Stimulated activated CD4-positive, alpha-beta T cell treated with anti-CD3 and anti-CD28 coated beads, Interleukin-1b, Interleukin-23, amount 100 ng/mL, for 4 hours (primary cell): ENCODE results near the gene KIF18B.

Experiments
- DNase-seq, 2 donors: peaks; one replicate each; pipeline ENCODE4 v3.0.0-alpha.2; 2020; ENCODE audit warnings: low read depth in 2 of 2

KIF18B gene

DNA sequence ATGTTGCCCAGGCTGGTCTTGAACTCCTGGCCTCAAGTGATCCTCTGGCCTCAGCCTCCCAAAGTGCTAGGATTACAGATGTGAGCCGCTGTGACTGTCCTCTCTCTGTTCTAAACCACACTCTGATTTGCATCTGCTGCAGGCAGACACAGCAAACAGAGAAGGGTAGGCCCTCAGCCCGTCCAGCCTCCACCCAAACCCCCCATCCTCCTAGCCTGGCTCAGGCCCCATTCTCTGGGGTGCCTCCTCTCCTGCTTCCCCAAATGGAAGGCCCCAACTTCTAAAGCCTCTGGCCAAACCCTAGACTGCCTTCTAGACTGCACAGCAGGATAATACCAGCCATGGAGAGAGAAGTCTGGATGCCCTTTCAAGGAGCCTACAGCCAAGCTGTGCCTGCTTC lies 28.2 kb downstream of the KIF18B start:
- no peak for DNase-seq

DNA sequence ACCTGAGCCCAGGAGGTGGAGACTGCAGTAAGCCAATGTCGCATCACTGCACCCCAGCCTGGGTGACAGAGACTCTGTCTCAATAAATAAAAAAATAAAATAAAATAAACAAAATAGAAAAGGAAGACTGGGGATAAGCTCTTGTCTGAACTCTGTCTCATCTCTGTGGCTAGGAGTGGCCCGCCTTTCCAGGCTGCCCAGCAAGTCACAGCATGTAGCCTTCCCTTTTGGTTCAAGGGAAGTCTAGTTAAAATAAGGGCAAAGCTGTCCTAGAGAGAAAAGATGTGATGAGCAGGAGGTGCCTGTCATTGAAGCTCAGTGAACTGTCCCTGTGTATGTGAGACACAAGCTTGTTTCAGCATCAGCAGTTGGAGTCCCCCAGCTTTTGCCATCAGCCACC lies 29.6 kb downstream of the KIF18B start:
- no peak for DNase-seq

DNA sequence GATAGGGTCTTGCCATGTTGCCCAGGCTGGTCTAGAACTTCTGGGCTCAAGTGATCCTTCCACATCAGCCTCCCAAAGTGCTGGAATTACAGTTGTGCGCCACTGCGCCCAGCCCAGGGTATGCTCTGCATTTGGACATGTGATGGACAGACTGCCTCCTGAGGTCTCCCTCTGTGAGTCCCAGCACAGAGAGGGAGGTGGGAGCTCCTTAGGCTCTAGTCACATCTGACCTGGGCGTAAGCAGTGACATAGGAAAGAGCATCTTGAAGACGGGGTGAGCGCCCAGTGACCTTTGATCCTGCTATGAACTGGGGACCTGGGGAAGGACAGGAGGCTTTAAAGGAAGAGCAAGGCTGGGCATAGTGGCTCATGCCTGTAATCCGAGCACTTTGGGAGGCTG lies 30.1 kb downstream of the KIF18B start:
- DNase-seq, result no peak

DNA sequence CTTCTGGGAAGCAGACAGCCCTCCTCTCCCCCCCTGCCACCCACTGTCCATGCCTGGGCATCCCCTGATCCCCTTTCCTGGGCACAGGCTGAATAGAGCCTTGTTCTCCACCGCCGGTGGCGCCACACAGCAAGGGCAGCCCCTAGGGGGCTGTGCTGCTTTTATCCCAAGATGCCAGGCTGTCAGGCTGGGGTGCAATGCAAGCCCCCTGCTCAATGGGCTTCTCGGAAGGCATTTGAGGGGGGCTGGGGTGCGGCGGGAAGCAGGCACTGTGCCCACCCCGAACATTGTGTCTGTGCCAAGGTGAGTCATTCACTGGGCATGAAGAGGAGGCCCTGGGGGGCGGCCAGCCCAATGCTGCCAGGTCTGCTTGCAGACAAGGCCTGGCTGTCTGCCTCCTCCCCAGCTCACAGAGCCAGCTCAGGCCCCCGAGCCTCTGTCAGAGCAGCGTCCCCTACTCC lies 30.8 kb downstream of the KIF18B start:
- DNase-seq, result no peak

DNA sequence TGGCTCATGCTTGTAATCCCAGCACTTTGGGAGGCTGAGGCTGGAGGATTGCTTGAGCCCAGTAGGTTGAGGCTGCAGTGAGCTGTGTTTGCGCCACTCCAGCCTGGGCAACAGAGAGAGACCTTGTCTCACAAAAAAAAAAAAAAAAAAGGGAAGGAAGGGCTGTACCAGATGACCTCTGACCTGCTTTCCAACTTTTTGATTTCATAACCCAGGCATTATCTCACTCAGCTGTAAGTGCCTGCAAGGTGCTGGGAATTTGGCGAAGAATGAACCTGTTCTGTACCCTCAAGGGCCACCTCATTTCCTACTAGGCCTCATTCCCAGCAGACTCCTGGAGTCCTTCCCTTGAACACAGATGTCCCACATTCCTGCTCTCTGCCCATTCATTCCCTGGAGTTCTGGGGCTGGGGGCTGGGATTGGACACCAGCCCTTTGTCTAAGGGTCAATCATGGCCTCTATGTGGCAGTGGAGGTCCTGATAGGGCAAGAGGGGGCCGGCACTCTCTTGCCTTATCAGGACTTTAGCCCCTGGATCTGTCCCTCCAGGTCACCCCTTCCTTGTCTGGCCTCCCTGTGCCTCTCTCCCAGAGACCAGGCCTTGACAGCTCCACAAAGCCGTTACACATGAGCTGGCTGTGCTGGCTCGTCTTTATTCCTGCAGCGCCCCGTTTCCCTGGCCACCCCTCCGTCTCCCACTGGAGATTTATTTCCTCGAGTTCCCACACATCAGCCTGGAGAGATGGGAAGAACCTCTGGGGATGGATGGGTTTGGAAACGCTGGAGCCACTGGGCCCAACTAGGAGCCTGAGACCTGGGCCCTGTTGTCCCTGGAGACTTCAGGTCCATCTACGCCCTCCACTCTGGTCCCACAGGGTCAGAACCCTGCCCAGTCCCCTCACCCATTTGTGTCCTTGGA lies 31.5 kb downstream of the KIF18B start:
- DNase-seq, result no peak

DNA sequence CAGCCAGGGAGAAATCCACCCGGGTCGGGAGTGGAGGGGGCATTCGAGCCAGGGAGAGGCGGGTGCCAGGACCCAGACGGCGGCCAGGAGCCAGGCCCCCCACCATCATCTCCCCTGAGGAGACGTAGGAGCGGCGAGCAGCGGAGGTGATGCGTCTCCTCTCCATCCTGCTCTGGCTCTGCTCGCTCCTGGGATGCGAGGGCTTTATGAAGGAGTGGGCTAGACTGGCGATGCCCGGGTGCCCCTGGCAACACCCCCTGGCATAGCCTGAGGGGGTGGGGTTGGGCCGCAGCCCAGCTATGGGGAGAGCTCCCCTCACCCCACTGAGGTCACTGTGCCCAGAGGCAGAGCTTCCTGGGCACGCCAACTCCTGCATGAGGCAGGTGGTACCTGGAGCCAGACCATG lies 32.2 kb downstream of the KIF18B start, which contains the start of gene GFAP:
Gene GFAP (minus strand): TSS at position 180 of the 406 bp plus-strand sequence. CDS start 14 bp downstream, at position 166.
- no peak for DNase-seq

DNA sequence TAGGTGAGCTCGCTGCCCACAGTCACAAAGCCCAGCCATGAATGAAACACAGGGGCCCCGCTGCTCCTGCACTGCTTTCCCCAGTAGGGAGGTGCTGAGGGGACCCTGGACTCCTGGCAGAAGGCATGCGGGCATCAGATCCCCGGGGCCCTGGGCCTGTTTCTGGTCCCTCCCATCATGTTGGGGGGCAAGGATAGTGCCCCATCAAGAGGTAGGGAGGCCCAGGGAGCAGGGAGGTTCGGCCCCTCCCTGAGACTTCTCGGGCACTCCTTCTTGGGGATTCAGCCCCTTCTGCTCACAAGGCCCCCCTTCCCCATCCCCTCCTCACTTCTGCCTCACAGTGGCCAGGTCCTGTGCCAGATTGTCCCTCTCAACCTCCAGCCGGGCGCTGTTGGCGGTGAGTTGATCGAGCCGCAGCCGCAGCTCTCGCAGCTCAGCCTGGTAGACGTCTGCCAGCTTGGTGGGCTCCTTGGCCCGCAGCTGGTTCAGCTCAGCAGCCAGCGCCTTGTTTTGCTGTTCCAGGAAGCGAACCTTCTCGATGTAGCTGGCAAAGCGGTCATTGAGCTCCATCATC lies 32.8 kb downstream of the KIF18B start:
- no peak for DNase-seq

DNA sequence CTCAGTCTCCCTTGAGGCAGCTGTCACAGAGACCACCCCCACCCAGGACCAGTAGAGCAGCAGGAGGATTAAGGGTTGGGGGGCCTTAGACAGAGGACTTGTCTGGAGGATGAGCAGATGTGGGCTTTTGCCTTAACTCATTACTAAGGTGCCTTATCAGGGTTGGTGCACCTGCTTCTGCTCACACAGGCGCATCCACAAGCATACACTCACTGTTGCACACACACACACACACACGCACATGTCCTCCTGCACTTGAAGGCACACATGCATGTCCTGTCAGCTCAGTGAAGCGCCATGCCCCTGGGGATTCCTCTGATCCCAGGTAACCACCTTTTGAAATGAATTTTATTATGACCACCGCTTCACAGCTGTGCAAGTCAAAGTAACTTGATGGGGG lies 33.4 kb downstream of the KIF18B start:
- no peak for DNase-seq

DNA sequence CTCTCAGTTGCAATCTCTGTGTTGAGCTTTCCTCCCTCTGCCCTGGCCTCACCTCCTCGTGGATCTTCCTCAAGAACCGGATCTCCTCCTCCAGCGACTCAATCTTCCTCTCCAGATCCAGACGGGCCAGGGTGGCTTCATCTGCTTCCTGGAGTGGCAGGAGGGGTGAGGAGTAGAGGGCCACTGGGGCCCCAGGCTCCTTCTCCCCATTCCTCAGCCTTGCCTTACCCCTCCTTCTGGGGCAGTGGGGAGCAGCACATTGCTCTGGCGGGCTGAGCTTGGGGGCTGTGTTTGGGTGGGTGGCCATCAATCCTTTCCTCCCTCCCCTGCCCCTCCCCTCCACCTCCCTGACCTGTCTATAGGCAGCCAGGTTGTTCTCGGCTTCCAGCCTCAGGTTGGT lies 33.9 kb downstream of the KIF18B start:
- no peak for DNase-seq

DNA sequence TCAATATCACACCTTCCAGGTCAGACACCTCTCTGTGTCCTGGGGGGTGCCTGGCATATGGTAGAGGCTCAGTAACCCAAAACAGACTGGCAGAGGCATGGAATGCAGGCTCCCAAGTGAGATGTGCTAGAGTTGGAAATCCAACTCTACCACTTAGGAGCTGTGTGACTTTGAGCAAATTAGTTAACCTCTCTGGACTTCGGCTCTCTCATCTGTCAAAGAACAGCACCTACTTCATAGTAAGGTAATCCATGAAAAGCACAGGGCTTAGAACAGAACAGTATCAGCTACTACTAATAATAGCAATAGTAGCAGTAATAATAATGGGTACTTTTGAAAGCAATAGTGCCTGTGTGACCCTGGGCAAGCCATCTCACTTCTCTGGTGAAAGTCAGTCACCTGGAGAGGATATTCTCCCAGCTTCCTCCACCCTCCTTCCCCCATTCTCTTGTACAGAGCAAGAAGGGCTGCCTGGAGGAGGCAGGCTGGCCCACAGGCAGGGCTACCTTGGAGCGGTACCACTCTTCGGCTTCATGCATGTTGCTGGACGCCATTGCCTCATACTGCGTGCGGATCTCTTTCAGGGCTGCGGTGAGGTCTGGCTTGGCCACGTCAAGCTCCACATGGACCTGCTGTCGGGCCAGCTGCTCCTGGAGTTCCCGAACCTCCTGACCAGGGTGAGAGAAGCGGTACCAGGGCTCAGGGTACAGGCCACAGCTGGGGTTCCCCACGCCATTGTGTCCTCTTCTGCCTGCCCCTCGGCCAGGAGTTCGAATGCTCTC lies 34.6 kb downstream of the KIF18B start:
- no peak for DNase-seq

DNA sequence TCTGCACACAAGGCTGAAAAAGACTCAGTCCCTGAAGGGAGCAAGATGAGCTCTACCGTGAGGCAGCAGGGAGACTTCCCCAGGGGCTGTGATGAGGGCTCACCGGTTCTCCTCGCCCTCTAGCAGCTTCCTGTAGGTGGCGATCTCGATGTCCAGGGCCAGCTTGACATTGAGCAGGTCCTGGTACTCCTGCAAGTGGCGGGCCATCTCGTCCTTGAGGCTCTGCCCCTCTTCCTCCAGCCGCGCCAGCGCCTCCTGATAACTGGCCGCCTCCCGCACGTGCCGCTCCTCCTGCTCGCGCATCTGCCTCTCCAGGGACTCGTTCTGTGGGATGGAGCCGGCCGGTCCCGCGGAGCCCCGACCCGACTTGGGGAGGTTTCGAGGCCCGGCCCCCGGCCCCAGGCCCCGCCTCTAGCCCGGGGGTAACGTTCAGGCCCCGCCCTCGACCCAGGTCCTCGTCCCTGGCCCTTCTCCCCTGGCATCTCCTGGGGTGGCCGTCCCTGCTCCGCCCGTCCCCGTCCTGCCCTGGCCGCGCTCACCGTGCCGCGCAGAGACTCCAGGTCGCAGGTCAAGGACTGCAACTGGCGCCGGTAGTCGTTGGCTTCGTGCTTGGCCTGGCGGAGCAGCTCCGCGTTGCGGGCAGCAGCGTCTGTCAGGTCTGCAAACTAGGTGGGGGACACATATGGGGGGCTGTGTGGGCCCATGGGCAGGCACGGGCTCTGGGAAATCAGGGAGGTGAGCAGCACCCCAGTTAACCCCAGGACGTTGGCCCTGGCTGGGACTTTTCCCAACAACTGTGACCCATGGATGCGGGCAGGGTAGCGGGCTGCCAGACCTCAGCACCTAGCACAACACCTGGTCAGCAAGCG lies 36.2 kb downstream of the KIF18B start:
- DNase-seq, result peak; percentile 18 to 26

DNA sequence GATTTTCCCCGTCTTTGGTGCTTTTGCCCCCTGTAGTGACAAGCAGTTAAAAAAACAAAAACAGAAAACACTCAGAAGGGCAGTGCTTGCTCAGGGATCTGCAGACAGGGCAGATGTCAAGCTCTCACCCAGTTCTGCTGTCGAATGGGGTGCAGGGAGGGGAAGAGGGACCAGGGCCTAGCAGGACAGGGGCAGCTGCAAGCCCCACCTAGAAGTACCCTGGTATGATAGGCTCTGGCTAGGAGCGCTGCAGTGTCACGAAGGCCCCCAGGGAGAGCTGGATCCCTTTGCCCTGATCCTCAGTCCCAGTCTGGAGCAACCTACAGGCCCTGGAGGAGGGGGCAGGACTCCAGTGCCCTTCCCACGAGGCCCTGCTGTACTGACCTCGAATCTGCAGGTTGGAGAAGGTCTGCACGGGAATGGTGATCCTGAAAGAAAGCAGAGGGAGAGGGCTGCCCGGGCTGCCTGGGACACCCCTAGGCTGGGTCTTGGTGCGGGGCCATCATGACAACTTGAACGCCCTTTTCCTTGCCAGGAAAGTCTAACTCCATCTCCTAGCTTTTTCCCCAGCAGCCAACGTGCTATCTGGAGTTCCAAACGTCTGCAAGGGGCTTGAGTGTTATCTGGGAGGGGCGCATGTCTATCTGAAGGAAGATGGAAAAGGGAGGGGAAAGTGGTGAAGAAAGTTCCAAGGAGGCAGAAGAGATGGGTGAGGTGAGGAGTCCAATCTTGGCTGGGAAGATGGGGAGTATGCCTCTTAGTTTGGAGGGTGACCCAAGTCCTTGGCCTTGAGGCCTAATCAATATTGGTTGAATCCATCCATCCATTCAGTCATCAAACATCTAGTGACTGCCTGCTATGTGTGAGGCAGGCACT lies 37.1 kb downstream of the KIF18B start:
- no peak for DNase-seq

DNA sequence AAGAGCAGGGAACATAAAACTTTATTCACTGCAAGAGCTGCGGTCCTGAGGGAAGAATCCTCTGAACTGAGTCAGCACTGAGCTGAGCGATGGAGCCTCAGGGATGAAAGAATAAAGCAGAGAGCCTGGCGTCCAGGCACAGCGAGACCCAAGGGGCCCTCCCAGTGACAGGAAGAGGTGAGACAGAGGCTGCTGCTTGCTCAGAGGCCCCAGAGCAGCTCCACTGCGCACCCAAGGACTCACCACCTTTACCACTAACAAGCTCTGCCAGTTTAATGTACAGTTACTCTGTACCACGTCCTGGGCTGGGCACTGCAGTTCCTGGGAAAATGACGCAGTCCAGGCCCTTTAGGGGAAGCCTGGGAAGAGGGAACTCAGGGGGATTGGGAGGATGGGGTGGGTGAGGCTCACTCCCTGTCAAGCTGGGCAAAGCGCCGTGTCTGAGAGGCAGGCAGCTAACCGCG lies 37.9 kb downstream of the KIF18B start:
- no peak for DNase-seq

DNA sequence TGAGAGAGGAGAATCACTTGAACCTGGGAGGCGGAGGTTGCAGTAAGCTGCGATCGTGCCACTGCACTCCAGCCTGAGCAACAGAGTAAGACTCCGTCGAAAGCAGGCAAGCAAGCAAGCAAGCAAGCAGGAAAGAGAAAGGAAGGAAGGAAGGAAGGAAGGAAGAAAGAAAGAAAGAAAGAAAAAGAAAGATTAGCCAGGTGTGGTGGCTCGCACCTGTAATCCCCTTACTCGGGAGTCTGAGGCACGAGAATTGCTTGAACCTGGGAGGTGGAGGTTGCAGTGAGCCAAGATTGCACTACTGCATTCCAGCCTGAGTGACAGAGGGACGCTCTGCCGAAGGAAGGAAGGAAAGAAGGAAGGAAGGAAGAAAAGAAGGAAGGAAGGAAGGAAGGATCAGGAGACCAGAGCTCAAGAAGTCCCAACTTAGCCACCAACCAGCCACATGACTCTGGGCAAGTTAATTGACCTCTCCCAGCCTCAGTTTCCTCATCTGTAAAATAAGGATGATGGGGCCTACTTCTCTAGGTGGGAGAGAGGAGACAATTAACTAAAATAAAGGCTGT lies 38.7 kb downstream of the KIF18B start:
- DNase-seq, result no peak

DNA sequence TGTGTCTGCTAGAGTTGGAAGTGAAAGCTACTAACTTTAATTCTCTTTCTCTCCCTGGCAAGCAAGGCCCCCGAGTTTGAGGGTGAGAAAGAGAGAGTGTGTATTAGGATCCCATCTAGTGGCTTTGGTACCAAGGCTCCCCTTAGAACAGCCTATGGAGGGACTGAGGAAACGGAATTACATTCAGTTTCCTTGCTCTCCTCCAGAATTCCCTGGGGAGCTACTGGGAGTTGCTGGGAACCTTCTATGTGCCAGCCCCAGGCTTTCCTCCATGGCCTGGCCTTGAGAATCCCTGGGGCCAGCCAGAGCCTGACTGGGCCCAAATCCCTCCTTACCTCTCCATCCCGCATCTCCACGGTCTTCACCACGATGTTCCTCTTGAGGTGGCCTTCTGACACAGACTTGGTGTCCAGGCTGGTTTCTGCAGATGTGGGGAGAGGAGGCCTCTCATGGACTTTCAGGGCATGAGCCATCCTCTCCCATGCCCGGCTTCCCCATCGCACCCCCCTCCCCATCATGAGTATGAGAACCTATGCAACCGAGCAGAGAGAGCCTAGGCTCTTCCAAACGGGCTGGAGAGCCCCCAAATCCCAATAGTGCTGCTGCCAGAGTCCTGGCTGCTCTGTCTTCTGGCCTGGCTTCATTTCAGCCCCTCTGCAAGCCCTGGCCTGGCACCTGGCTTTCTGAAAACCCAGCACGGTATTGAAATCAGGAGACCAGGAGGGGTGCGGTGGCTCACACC lies 39.7 kb downstream of the KIF18B start:
- DNase-seq, result no peak

DNA sequence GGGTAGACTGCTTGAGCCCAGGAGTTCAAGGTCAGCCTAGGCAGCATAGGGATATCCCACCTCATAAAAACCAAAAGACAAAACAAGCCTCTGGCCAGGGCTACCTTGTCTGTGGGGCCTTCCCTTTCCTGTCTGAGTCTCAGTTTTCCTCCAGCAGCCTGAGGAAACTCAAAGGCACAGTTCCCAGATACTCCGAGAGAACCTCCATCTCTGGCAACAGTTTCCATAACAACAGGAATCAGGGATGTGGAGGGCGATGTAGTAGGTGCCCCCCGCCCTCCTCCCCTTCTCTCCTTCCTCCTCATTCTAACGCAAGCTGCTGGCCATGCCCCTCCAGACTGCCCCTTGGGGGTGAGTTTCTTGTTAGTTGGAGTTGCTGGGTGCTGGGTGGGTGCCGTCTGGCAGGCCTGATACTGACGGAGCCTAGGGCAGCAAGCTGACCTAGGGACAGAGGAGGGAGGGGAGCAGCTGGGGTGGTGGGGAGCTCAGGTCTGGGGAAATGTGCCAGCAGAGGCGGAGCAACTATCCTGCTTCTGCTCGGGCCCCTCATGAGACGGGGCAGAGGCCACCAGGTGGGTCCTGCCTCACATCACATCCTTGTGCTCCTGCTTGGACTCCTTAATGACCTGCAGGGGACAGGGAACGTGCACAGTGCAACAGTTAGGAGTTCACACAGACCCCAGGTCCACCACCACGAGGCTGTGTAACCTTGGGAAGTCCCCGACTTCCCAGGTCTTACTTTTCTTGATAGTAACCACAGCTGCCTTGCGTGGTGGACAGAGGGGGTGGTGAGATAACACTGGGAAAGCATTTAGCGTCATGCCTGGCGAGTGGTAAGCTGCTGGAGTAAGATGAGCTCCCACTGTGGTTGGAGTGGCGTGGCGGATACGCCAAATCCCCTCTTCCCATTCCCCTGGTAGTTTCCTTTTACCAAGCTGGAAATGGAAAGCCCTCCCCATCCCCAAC lies 40.5 kb downstream of the KIF18B start:
- DNase-seq, result no peak

DNA sequence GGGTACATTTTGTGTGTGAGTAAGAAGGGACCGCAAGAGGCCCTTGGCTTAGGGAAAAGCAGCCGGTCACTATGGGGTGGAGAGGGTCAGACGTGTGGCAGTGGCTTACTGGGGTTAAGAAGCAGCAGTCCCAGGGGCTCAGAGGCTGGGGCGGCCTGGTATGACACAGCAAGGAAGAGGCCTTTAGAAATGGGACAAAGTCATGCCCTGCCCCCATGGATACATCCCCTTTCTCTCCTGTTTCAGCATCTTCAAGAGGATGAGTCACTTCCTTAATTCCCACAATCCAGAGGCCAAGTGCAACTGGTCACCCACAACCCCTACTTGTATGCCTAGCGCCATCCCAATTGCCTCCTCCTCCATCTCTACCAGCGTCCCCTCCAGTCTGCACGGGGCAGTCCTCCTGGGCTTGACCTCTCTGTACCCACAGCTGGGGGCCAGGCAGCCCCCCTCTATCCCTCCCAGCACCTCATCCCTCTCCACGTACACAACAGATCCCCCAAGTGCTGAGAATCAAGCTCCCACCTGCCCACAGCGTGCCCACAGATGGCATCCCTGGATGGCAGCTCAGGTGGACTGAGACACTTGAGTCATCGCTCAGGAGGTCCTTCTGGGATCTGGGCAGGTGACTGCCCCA lies 41.4 kb downstream of the KIF18B start:
- DNase-seq, result no peak
